HG02763 (cell line): ENCODE measurements around the gene SLC23A1.
A peak's percentile ranks its signal among the peaks of the same experiment; 100 is the strongest.

ENCODE experiments used
- ATAC-seq: cut with Tn5 transposase; IDR thresholded peaks from one replicate; pipeline ENCODE4 v1.9.1; 2021; ENCODE audit warnings: mild to moderate bottlenecking, moderate library complexity; ENCODE audit not compliant: unreplicated experiment

SLC23A1 gene

GRCh38 chr5:139408191-139408590 lies 25.1 kb upstream of the SLC23A1 start:
- no peak for ATAC-seq

DNA sequence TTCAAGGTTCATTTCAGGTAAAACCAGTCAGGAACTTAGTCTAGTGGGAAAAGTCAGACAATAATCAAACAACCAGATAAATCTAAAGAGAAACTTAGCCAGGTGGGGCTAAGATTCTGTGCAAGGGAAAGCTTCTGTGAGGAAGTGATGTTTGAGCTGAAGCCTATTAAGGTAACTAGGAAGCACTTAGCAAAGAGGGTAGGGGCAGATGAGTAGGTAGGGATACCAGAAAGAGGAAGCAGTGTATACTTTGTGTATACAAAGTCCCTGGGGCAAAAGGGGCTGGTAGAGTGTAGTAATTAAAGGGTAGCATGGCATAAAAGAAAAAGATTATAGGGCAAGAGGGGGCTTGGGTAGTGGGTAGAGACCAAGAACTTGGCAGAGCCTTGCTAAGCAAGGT lies 24.4 kb upstream of the SLC23A1 start:
- no peak for ATAC-seq

GRCh38 chr5:139406963-139407362 lies 23.9 kb upstream of the SLC23A1 start:
- no peak for ATAC-seq

DNA sequence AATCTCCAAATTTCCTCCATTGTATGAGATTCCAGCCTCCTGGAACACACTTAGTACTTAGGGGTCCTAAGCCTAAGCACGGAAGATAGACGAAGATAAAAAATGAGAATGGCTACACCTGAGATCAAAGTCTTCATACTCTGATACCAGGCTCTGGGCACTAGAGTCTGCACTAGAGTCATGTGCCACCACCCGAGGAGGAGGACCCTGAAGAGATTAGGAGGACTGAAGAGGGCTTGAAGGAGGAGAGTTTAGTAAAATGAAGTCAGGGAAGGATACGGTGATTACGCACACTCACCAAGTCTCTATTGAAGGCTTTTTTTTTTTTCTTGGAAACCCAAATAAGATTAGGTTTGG lies 21.4 kb upstream of the SLC23A1 start:
- ATAC-seq, result no peak

DNA sequence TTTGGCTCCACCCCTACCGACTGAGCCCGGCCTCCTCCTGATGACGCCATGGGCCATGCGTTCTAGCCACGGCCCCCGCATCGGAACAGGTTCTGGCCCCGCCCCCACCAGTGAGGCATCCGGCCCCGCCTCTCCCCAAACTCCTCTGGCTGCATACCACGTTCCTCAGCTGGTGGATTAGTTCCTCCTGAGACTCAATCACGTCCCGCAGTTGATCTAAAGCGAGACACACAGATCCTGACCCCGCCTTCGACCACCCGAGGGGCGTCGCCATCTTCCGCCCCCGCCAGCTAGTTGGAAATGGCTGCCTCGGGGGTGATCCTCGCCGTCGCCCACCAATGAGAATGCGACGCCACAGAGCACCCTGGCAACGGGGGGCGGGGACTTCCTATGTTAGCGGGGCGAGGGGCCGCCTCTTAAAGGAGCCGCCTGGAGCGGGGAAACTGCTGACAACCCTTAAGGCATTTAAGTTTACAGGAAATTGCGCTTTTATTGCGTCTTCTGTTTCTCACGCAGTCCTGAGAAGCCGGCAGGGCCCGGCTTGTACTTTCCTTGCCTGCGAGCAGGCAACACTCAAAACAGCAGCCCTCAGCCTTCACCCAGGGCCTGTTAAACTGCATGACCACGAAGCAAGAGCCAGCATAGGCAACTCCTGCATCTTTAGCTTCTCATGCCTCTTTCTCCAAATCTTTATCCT lies 20.8 kb upstream of the SLC23A1 start, which contains the start of gene SPATA24:
SPATA24 (minus strand) TSS at position 303 of the 697 bp plus-strand sequence; CDS start at position 274, 29 bp downstream.
- peak; percentile 85 for ATAC-seq

- no peak for ATAC-seq
These were observed 20.3 kb upstream of the SLC23A1 start for GRCh38 chr5:139403418-139403786.

- ATAC-seq, result no peak
These were observed 19.6 kb upstream of the SLC23A1 start for GRCh38 chr5:139402561-139403158.

DNA sequence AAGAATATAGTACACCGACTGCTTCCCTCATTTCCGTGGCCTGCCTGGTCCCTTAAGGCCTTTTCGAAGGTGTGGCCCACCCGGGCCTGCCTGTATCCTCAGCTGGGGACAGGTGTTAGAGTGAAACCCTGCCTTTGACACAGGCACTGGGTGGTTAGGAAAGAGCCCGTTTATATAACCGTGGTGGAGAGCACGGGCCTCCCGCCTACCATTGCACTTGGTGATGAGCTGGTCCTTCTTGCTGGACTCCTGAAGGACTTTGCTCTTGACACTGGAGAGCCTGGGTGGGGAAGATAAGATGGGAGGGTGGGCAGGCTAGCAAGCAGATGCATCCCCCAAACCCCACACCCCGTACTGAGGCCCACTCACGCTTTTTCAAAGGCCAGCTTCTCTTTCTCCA lies 18.4 kb upstream of the SLC23A1 start:
- no peak for ATAC-seq

- ATAC-seq, result no peak
These were observed 16.5 kb upstream of the SLC23A1 start for GRCh38 chr5:139399501-139400121.

DNA sequence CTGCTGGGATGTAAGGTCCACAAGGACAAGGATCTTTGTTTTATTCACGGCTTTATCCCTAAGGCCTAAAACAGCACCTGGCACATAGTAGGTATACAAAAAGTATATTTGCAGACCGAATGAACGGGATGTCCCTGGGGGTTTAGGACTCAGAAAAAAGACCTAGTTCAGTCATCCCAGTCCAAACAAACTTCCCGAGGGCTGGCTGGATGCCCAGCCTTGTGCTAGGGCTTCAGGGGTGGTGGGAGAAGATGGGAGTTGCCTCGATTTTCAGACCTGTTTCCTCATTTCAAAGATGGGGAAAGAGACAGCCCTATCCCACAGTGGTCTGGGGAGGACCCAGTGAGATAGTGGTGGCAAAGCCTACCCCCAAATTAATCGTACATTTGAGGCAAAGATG lies 14.8 kb upstream of the SLC23A1 start:
- no peak for ATAC-seq

GRCh38 chr5:139396691-139397090 lies 13.6 kb upstream of the SLC23A1 start:
- ATAC-seq, result no peak

- no peak for ATAC-seq
These were observed 12.9 kb upstream of the SLC23A1 start for GRCh38 chr5:139395844-139396640.

- ATAC-seq, result no peak
These were observed 11.8 kb upstream of the SLC23A1 start, which contains the start of gene PROB1 for GRCh38 chr5:139394654-139395566. Gene PROB1 (minus strand): TSS chr5:139395104. CDS start chr5:139395081, 23 bp downstream.

DNA sequence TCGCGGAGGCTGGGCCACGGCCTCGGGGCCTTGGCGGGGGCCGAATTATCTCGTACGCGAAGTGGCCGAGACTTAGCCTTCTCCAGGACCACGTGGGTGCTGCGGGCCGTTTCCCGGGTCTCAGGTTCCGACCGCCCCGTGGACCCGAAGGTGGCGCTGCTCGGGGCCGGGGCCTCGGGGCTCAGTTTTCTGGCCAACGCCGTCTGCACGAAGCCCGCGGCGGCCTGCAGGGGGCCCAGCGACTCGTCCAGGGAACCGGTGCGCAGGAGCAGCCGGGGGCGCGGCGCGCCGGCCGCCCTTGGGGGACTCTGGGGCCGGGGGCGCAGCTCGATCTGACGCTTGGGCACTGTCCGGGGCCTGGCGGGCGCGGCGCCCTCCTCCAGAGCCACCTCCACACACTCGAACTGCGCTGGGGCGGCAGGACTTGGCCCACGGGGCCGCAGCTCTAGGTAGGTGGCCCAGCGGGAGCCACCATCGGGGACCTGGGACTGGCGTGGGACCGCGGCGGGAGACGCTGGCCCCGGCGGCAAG lies 11.1 kb upstream of the SLC23A1 start:
- ATAC-seq, result no peak

DNA sequence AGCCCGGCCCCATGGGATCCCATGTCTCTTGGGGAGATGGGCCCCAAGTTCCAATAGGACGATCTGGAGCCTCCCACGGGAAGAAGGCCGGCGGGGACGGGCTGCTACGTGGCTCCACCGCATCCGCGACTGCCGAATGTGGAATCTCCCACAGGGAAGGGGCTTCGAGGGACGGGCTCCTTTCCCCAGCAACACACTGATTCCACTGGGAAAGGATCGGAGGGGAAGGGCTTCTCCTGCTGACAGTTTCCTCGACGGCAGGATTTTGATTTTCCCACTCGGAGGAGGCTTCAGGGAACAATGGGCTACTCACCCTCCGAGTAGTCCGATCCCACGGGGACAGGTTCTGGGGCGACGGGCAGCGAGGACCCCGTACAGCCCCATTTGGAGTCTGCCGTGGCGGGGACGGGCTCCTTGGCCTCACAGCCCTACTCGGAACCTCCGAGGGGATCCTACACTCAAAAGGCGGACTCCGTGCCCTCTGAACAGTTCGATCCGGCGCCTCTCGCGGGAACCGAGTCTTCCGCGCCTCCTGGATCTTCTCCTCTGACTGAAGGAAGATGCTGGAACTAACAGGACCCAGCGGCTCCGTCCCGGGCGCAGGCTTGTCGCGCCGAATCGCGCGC lies 10.5 kb upstream of the SLC23A1 start:
- no peak for ATAC-seq

DNA sequence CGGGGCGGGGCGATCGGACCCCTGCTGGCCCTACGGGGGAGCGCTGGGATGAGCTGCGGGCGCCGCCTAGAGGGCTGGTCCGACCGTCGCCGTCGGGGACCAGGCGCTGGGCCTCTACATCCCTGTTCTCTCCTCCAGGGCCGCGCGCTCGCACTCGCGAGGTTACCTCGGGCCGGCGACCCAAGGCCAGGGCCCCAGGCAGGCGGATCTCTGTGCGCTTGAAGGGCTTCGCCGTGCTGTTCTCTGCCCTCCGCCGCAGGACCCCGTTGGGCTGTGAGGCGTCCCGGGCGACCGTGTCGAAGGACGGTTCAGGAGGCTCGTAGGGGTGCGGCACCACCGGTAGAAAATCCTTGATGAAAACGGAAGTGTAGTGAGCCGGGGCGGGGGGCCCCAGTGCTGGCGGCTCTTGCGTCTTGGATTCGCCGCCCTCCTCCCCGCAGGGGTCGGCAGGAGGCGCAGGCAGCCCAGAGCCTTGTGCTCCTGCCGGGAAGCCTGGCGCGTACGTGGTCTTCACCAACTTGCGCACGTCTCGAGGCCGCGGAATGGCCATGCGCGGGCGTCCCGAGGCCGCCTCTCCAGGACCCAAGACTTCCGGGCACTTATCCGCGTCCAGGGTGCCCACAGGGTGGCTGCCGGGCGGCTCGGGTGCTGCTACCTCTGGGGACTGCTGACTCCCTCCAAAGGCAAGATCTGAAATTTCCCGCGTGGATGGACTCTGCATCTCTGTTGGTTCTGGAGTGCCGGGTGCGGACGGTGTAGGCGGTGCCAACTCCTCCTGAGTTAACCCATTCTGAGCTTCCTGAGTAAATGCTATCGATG lies 9.8 kb upstream of the SLC23A1 start:
- peak; percentile 49 for ATAC-seq

- no peak for ATAC-seq
These were observed 9.2 kb upstream of the SLC23A1 start for GRCh38 chr5:139392324-139392677.

GRCh38 chr5:139391570-139392323 lies 8.7 kb upstream of the SLC23A1 start:
- ATAC-seq, result no peak
